HCEC 1CT (cell line): ENCODE data around the gene DRG2.

Experiments
- DNase-seq: peaks from one replicate; pipeline ENCODE4 v3.0.0-alpha.2; 2017

Gene DRG2

GRCh38 chr17:18087610-18088491, at the start of gene DRG2:
Gene DRG2 (plus strand): TSS chr17:18087948. CDS start chr17:18088024, 76 bp downstream.
- peak; percentile 88 for DNase-seq

DNA sequence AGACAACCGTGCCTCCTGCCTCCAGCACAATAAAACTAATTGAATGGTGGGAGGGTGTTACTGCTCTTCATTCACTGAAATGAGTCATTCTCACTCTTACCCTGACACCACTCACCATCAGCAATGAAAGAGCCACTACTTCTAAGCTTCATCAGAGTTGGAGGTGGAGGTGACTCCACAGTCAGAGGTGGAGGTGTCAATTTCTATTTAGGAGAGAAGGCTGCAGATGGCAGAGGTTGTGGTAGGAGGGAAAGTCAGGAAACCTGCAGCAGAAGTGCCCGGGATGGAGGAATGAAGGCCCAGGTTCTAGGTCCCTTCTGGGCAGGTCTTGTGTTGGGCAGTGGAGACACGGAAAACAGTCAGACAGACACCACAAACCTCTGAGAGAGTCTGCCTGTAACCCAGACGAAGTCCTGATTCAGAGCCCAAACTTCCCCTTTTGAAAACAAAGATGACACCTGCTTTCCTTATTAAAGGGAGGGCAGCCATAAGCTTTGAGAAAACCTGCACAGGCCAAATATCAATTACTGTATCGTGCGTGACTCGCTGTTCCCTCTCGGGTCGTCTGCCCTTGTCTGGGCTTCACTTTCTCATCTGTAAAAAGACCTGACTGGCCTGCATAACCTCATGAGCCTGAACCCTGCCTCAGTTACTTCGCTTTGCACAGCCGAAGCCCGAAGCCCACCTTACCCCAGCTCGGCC, 49.4 kb upstream of the DRG2 start:
- no peak for DNase-seq

- peak; percentile 99 for DNase-seq
These were observed 48.8 kb upstream of the DRG2 start, which contains the start of the genes ATPAF2 and GID4 for GRCh38 chr17:18038861-18039534. Gene ATPAF2 (minus strand): TSS chr17:18039168. CDS start chr17:18039013, 155 bp downstream. Gene GID4 (plus strand): TSS chr17:18039408. CDS start chr17:18039465, 57 bp downstream.

GRCh38 chr17:18039535-18040260, 48.0 kb upstream of the DRG2 start:
- DNase-seq = peak; percentile 5

GRCh38 chr17:18040261-18040858, 47.4 kb upstream of the DRG2 start:
- no peak for DNase-seq

- DNase-seq = peak; percentile 48
These were observed 46.0 kb upstream of the DRG2 start for GRCh38 chr17:18041776-18042175.

- DNase-seq = no peak
These were observed 44.8 kb upstream of the DRG2 start for GRCh38 chr17:18042983-18043382.

- no peak for DNase-seq
These were observed 44.3 kb upstream of the DRG2 start for GRCh38 chr17:18043491-18043890.

GRCh38 chr17:18044609-18045008, 43.1 kb upstream of the DRG2 start:
- no peak for DNase-seq

GRCh38 chr17:18045691-18046350, 41.9 kb upstream of the DRG2 start:
- DNase-seq = no peak

- no peak for DNase-seq
These were observed 32.2 kb upstream of the DRG2 start for GRCh38 chr17:18055597-18055996.

DNA sequence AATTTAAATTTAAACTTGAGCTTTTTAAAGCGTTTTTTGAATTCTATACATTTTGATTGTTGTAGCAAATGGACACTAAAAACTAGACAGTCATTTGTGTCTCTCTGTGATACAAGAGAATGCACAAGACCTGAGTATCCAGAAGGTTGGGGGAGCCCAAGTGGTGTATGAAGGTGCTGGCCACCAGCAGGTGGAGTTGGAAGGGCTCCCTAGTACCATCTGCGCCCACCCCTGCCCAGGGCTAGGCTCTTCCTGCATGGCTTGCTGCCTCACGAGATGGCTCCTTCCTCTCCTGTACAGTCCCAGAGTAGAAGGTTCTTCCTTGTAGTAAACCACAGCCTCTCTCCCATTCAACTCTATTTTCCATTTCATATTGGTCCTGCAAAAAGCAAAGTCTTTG, 31.5 kb upstream of the DRG2 start:
- no peak for DNase-seq

DNA sequence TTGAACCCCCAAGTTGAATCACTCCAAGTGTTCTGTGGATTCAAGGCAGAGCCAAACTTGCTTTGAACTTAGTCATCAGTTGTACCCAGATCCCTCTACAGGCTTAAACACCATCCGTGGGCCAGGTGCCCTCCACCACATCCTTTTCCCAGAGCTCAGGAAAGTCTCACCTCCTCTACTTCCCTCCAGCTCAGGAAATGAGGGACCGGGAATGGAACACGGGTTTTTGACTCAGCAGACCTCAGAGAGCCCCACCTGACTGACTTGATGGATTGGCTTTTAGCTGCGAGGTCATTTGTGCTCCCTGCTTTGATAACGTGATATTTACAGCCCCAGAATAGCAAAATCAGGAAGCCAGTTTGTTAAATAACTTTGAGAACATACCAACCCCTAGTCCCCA, 28.5 kb upstream of the DRG2 start:
- DNase-seq = no peak

DNA sequence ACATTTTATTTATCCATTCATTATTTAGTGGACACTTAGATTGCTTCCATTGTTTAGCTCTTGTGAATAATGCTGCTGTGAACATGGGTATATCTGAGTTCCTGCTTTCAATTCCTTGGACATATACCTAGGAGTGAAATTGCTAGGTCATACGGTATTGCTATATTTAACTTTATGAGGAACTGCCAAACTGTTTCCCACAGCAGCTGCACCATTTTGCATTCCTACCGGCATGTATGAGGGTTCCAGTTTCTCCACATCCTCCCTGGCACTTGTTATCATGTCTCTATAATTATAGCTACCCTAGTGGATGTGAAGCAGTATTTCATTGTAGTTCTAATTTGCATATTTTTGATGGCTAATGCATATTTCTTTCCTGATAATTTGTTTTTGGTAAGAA, 23.7 kb upstream of the DRG2 start:
- DNase-seq = no peak

DNA sequence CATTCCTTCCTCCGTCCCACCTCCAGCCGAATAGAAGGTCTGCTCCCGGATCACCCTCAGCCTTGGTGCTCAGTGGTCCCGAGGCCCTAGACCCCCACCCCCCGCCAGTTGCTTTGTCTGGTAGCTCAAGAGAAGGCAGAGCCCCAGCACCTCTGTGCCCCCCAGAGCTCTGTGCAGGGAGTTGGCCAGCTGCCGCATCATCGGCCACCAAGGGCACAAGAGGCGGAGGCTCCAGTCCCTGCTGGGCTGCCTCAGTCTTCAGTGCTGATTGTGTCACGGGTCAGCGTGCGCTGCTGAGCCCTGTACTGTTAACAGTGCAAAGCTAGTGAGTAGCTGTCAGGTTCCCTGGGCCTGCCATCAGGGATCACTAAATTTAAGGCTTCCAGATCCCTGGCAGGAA, 22.2 kb upstream of the DRG2 start:
- no peak for DNase-seq

DNA sequence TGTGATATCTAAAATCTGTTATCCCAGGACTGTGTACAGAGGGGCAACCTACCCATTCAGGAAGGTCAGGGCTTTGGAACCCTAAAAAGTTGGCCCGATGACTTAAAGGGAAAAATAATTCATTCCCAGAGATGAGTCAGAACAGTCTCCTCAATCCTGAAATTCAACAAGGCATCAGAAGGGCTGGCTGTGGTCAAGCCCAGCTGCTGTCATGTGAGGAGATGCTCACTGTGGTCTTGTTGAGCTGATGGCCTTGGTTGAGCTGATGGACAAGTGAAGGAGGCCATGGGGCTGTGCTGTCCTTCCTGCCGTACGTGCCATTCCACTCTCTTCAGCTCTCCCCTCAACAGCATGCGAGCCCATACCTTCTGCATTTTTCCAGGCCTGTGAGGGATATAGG, 20.9 kb upstream of the DRG2 start:
- peak; percentile 16 for DNase-seq

DNA sequence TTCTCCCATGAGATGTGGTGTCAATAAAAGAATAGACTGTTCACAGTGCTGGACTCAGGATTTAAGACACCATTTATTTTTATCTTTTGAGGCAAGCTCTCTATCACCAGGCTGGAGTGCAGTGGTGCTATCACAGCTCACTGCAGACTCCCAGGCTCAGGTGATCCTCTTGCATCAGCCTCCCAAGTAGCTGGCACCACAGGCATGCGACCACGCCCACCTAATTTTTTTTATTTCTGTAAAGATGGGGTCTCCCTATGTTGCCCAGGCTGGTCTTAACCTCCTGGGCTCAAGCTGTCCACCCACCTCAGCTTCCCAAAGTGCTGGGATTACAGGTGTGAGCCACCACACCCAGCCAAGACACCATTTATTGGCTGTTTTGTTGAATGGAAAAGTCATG, 18.6 kb upstream of the DRG2 start:
- no peak for DNase-seq

DNA sequence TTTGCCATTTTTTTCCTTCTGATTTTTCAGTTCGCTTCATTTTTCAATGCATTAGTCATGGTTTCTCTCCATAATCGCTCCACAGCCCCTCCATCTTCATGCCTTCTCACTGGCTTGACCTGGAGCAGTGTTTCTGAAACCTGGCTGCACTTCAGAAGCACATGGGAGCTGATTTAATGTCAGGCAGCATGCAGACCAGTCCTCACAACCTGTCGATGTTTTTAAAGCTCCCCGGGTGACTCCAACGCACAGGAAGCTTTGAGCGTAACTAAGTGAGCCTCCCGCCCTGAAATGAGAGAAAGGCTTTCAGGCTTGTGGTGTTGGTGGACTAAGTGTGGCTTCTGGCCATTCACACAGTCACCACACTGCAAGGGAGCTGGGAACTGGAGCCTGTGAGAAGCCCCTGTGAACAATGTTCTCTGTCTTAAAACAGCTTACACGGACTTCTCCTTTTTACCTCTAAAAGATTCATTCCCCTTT, 16.8 kb upstream of the DRG2 start:
- no peak for DNase-seq

DNA sequence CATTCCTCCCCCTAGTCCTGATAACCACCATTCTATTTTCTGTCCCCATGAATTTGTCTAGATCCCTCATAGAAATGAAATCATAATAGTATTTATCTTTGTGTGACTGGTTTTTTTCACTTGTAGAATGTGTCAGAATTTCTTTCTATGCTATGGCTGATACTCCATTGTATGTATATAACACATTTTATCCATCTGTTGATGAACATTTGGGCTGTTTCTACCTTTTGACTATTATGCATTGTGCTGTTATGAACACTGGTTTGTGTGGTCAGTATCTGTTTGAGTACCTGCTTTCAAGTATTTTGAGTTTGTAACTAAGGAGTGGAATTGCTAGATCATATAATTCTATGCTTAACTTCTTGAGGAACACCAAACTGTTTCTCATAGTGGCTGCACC, 16.0 kb upstream of the DRG2 start:
- DNase-seq = no peak

GRCh38 chr17:18074566-18075272, 13.0 kb upstream of the DRG2 start:
- DNase-seq = no peak

- no peak for DNase-seq
These were observed 10.8 kb upstream of the DRG2 start for GRCh38 chr17:18076936-18077335.
